HG03469 (cell line): ENCODE data around the gene LRRC56.

ENCODE experiments used
- ATAC-seq: cut with Tn5 transposase; IDR thresholded peaks from one replicate; pipeline ENCODE4 v1.9.1; 2021; ENCODE audit warnings: mild to moderate bottlenecking, moderate library complexity, moderate number of reproducible peaks; ENCODE audit not compliant: unreplicated experiment

LRRC56 gene

DNA sequence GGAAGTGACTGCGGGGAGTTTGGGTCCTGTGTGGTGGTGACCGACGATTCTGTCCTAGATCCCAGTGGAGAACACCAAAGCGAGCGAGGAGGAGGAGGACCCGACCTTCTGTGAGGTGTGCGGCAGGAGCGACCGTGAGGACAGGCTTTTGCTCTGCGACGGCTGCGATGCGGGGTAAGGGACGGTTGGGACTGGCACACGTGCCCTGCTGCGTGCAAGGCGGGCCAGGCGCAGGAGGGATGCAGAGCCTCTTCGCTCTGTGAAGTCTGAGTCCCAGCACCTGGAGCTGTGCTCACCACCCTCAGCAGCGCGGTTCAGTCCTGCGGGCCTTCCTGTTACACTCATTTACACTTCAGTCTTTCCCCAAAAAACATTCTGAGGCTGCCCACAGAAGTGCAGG is 55.2 kb downstream of the LRRC56 start:
- ATAC-seq: no peak

DNA sequence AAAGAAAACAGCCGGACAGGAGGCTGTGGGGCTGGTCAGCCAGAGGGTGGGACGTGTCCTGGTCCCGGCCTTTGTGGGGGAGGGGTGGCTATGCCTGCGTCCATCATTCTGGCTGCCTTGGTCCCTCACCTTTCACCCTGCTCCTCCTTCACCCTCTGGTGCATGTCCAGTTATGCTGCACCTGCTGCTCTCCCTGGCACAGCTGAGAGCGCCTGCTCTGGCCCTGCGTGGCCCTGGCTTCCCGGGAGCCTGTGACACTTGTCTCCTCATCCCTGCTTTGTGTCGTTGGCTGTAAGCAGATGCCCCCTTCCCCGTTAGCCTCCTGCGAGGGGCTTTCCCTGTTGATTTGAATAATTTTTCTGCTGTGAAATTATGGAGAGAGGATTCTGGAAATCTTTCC is 55.6 kb downstream of the LRRC56 start:
- no peak for ATAC-seq

DNA sequence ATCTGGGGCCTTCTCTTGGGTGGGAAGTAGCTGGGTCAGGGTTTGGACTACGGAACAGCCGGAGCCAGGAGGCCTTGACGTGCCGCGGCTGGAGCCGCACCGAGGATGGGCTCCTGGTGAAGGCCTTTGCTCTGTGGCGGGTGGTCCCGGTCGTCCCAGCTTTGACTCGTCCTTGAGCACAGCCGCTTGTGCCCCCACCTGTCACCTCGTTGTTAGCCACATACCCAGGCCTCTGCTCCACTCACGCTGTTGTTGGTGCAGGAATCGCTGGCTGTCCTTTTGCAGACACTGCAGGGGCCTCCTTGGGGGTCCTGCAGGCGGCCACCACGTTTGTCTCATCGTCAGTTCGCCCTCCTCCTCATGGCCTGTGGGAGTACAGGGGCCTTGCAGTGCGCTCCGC is 56.0 kb downstream of the LRRC56 start:
- ATAC-seq: no peak

DNA sequence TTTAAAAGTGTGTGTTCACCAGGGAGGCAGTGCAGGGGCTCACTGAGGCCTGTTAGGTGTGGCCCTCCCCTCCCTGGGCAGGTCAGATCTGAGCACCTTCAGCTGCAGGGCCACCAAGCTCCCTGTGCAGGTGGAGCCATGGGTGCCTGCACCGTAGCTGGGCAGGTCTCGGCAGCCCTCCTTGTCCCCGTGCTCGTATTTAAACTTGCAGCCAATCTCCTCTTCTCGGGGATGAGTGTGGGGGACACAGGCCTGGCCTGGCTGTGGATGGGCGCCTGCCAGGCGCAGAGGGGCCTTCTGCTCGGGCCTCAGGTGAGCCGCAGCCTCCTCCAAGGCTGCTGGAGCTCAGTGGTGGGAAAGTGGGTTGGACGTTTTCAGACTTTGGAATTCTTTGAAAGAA is 58.1 kb downstream of the LRRC56 start:
- no peak for ATAC-seq

DNA sequence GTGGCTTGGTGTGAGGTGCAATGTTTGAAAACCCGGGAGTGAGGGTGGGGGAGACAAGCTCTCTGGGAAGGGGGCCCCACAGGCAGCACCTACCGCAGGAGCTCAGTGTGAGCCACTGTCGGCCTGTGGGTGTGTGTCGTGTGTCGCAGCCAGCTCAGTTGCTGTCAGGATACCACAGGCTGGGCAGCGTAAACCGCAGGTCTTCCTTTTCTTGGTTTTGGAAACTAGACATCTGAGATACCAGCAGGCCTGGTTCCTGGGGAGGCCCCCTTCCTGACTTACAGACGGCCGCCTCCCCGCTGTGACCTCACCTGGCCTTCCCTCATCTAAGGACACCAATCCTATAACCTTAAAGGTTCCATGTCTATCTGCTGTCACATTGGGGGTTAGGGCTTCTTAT is 59.0 kb downstream of the LRRC56 start:
- ATAC-seq: no peak

DNA sequence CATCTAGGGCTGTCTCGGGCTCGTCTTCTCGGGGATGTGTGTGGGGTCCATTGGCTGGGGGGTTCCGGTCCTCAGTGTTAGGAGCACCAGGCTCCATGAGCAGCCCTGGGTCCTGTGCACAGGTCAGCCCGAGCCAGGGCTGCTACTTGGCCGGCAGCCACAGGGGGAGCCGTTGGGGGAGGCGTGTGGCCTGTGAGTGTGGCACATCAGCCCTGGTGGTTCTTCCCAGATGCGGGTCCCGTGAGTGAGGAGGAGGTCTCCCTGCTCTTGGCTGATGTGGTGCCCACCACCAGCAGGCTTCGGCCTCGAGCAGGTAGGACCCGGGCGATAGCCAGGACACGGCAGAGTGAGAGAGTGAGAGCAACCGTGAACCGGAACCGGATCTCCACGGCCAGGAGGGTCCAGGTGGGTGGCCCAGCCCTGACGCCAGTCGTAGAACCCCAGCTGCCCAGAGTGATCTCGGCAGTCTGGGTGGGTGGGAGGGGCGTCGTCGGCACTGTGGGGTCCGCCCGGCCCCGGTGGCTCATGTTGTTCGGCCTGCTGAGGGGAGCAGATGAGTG is 59.9 kb downstream of the LRRC56 start:
- no peak for ATAC-seq

DNA sequence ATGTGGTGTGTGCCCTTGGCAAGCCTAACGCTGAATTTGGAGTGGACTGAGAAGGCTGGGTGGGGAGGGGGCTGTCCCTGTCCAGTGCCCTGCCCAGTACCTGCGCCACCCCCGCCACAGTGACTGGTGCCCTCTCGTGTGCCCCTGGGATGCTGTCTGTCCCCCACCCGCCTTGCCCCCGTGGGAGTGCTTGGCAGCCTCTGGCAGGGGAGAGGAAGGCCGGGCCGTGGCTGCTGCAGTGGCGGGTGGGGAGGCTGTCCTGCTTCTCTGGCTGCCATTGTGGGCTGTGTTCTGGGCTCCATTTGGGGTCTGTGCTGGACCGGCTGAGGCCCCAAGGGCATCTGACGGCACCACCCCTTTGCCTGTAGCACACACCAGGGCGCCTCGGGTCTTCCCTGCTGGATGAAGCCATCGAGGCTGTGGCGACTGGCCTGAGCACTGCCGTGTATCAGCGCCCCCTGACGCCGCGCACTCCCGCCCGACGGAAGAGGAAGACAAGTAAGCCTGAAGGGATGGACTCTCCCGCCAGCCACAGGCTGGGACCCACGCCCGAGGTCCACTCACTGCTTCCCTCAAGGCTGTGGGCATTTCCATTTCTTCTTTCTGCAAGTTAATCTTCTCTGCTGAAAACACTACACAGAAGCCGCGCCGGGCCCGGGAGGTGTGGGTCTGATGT is 60.8 kb downstream of the LRRC56 start:
- ATAC-seq: no peak

DNA sequence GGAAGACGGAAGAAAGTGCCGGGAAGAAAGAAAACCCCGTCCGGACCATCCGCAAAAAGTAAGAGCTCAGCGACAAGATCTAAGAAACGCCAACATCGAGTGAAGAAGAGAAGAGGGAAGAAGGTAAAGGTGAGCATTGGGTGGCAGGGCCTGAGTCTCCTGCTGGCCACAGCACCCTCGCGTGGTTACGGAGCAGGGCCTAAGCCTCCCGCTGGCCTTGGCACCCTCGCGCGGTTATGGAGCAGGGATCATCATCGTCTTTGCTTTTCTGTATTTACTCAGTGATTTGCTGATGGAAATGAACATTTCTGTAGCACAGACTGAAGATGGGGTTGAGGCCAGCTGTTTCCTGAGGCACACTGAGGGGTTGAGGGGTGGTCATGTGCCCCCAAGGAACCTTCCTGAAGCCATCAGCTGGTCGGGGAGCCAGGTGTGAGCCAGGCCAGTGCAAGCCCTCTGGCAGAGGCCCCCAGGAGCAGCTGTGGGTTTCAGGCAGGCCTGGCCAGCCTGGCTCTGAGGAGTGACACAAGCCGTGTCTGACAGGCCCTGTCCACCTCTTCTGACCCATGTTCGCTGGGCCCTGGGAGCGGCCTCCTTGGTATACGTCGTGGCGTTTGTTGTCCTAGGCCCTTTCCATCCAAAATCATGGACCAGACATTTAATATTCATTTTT is 64.4 kb downstream of the LRRC56 start:
- ATAC-seq: no peak

DNA sequence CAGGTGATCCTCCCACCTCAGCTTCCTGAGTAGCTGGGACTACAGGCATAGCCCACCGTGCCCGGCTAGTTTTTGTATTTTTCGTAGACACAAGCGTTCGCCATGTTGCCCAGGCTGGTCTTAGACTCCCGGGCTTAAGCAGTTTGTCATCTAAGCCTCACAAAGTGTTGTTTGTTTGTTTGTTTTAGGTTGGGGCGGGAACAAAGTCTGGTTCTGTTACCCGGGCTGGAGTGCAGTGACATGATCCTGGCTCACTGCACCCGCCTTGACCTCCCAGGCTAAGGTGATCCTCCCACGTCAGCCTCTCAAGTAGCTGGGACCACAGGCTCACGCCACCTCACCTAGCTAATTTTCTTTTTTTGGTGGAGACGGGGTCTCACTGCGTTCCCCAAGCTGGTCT is 65.8 kb downstream of the LRRC56 start:
- ATAC-seq: no peak
